Fibroblast of villous mesenchyme (primary cell): ENCODE data around the gene AFAP1. TPM values are rescaled to one million over a fixed set of nuclear protein-coding genes. Genes with fewer than 3 reads are reported as not detected.

Source experiments
- DNase-seq: peaks from one replicate; pipeline ENCODE4 v3.0.0-alpha.2; 2010; ENCODE audit warnings: low read depth
- H3K4me3 ChIP-seq: 2 replicates; pipeline ENCODE4 v1.5.1; 2011; ENCODE audit warnings: low read depth, mild to moderate bottlenecking, low read length
- total RNA-seq: library from RNA; depleted of rRNA; stranded (reverse); fragments of >200 nt; gene quantifications from 2 replicates; pipeline ENCODE4 v1.2.3, GENCODE V29; 2012
- TF ChIP-seq, protein P1 (sequence below): IDR thresholded peaks from 2 replicates; pipeline ENCODE4 v1.5.1; 2012; ENCODE audit warnings: low read depth, mild to moderate bottlenecking, low read length; ENCODE audit not compliant: insufficient read depth

Gene AFAP1
- total RNA-seq, 1 donor, result 133 TPM

DNA sequence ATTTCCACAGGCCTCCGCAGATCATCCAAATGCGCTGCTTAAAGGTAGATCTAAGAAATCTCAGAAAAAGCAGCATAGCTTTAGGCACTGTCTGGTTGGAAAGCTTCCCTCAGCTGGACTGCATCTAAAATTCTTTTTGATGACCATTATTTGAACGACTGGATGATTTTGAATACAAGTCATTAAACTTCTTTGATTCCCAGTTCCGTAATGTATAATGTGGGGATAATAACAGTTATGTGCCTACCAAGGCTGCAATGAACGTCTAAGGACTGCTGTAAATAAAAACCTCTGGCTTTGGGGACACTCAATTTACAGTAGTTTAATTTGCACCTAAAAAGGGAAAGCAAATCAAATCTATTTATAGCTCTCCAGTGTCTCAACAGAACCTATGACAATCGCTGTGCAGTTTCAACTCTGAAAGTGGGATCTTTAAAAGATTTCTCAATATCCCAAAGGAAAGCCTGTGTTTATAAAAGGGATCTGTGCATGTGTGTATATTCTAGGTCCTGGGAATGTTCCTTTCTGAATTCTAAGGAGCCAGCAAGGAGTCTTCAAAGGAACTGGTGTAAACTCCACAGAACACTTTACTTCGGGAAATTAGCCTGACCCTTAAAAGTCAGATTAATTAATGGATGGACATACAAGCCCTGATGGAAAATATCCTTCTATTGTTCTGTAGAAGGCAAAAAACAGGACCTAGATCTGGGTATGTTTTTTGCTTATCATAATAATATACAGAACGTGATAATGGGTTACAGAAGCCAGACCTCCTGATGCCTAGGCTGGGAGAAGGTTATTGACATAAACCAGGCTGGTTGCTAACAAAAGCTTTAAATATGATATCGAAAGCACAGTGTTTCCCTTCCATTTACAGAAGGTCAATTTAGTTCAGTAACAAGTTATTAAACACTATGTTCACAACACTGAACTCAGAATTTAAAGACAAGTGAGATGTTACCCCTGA, 53.4 kb downstream of the AFAP1 start:
- TF ChIP-seq, protein P1, sequence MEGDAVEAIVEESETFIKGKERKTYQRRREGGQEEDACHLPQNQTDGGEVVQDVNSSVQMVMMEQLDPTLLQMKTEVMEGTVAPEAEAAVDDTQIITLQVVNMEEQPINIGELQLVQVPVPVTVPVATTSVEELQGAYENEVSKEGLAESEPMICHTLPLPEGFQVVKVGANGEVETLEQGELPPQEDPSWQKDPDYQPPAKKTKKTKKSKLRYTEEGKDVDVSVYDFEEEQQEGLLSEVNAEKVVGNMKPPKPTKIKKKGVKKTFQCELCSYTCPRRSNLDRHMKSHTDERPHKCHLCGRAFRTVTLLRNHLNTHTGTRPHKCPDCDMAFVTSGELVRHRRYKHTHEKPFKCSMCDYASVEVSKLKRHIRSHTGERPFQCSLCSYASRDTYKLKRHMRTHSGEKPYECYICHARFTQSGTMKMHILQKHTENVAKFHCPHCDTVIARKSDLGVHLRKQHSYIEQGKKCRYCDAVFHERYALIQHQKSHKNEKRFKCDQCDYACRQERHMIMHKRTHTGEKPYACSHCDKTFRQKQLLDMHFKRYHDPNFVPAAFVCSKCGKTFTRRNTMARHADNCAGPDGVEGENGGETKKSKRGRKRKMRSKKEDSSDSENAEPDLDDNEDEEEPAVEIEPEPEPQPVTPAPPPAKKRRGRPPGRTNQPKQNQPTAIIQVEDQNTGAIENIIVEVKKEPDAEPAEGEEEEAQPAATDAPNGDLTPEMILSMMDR, result no peak
- peak; percentile 95 for DNase-seq
- H3K4me3 ChIP-seq, result no peak overlapping the region

DNA sequence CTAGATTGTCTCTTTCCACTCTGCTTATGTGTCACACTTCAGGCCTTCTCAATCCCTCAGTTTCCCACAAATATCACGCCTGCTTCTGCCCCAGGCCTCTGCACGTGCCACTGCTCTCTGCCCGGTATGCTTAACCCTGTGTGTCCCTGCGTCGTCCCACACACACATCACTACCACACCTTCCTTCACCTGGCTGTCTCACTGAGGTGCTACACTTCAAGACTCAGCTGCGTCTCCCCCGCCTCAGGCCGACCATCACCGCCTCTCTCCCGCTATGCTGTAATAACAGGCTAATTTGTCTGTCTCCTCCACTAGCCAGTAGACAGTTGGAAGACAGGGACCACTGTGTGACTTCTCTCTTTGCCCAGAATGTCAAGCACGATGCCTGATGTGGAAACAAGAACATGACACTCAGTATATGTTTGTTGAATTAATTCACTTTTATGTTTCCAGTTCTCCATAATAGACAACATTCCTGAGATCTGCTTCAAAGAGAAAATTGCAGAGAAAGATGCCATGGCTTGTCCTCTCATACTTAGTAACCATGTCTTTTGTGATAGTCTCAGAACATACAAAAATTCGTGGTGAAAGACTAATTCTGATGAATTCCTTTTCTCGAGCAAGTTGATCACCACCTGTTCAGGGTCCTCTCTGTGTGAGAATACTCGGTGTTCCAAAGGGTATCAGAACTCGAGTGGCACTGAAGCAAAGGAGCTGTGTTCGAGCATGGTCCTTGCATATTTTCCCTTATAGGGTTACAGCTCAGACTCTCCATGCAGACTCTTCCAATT, 54.2 kb downstream of the AFAP1 start:
- no peak overlapping the region for H3K4me3 ChIP-seq
- TF ChIP-seq, protein P1, result no peak
- DNase-seq, result no peak

DNA sequence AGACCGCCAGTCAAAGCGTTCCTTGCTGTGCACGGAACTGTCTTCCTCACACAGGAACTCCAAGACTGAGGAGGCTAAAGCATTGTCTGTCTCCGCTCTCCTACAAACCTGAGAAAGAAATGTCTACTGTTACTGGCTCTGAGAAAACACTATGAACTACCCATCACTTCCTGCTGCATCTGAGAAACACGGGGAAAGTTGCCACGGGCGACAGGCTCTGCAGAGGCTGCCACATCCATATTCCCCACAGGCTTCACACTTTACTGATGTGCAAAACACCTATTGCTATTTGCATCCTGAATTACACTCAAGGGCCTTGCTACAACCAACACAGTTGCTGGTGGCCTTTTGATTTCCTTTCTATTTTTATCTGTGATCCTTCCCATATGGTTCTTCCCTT, 59.0 kb downstream of the AFAP1 start:
- TF ChIP-seq, protein P1, result no peak
- no peak for DNase-seq
- H3K4me3 ChIP-seq, result no peak overlapping the region

GRCh38 chr4:7879127-7879526, 60.5 kb downstream of the AFAP1 start:
- TF ChIP-seq, protein P1, result no peak
- no peak for DNase-seq
- H3K4me3 ChIP-seq, result no peak overlapping the region

DNA sequence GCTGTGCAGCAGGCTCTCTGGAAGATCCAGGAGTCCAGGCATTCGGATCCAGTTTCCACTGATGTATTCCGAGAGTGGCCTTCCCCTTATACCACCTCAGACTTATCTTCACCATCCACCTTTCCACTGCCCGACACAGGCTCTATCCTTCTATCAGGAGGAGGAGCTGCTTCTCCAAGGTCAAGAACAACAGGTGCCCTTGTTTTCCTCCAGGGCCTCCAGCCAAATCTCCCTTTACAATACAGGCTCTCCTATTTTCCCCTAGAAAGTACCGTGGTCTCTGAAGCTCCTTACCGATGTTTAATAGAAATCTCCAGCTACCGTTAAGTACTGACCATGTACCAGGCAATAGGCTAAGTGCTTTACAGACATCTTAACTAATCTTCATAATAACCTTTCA, 61.3 kb downstream of the AFAP1 start:
- no peak for DNase-seq
- TF ChIP-seq, protein P1, result no peak
- no peak overlapping the region for H3K4me3 ChIP-seq

- no peak for DNase-seq
- TF ChIP-seq, protein P1, result no peak
- no peak overlapping the region for H3K4me3 ChIP-seq
These were observed 62.5 kb downstream of the AFAP1 start for GRCh38 chr4:7877176-7877575.
